ENCODE measurements around the gene CER1.

The CER1 gene

GRCh38 chr9:14761584-14761983, 39.1 kb upstream of the CER1 start (continued):
- no peak for TF ChIP-seq SCRT2 (tag by site-specific recombination; IDR thresholded peaks at IDR 0.05)
- TF ChIP-seq, protein P1, sequence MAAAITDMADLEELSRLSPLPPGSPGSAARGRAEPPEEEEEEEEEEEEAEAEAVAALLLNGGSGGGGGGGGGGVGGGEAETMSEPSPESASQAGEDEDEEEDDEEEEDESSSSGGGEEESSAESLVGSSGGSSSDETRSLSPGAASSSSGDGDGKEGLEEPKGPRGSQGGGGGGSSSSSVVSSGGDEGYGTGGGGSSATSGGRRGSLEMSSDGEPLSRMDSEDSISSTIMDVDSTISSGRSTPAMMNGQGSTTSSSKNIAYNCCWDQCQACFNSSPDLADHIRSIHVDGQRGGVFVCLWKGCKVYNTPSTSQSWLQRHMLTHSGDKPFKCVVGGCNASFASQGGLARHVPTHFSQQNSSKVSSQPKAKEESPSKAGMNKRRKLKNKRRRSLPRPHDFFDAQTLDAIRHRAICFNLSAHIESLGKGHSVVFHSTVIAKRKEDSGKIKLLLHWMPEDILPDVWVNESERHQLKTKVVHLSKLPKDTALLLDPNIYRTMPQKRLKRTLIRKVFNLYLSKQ (tag by site-specific recombination; IDR thresholded peaks at IDR 0.05; ENCODE audit: borderline replicate concordance), result no peak
- TF ChIP-seq ZNF521 (tag by site-specific recombination; IDR thresholded peaks at IDR 0.05), result no peak
- TF ChIP-seq ZNF416 (tag by site-specific recombination; IDR thresholded peaks at IDR 0.05), result no peak
- TF ChIP-seq, protein P2, sequence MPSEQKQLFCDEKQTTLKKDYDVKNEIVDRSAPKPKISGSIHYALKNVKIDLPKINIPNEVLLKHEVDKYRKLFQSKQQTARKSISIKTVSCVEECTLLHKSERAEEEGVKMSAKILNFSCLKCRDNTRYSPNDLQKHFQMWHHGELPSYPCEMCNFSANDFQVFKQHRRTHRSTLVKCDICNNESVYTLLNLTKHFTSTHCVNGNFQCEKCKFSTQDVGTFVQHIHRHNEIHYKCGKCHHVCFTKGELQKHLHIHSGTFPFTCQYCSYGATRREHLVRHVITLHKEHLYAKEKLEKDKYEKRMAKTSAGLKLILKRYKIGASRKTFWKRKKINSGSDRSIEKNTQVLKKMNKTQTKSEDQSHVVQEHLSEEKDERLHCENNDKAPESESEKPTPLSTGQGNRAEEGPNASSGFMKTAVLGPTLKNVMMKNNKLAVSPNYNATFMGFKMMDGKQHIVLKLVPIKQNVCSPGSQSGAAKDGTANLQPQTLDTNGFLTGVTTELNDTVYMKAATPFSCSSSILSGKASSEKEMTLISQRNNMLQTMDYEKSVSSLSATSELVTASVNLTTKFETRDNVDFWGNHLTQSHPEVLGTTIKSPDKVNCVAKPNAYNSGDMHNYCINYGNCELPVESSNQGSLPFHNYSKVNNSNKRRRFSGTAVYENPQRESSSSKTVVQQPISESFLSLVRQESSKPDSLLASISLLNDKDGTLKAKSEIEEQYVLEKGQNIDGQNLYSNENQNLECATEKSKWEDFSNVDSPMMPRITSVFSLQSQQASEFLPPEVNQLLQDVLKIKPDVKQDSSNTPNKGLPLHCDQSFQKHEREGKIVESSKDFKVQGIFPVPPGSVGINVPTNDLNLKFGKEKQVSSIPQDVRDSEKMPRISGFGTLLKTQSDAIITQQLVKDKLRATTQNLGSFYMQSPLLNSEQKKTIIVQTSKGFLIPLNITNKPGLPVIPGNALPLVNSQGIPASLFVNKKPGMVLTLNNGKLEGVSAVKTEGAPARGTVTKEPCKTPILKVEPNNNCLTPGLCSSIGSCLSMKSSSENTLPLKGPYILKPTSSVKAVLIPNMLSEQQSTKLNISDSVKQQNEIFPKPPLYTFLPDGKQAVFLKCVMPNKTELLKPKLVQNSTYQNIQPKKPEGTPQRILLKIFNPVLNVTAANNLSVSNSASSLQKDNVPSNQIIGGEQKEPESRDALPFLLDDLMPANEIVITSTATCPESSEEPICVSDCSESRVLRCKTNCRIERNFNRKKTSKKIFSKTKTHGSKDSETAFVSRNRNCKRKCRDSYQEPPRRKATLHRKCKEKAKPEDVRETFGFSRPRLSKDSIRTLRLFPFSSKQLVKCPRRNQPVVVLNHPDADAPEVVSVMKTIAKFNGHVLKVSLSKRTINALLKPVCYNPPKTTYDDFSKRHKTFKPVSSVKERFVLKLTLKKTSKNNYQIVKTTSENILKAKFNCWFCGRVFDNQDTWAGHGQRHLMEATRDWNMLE (tag by site-specific recombination; conservative IDR thresholded peaks at IDR 0.05; ENCODE audit: low read depth), result no peak
- no peak for TF ChIP-seq ZBTB26 (tag by site-specific recombination; optimal IDR thresholded peaks at IDR 0.05)
- no peak for TF ChIP-seq ZNF146 (tag by site-specific recombination; IDR thresholded peaks at IDR 0.05)
- TF ChIP-seq GFI1B (tag by site-specific recombination; IDR thresholded peaks at IDR 0.05), result no peak
- no peak for TF ChIP-seq ZNF830 (tag by site-specific recombination; IDR thresholded peaks at IDR 0.05; ENCODE audit: low read depth)

DNA sequence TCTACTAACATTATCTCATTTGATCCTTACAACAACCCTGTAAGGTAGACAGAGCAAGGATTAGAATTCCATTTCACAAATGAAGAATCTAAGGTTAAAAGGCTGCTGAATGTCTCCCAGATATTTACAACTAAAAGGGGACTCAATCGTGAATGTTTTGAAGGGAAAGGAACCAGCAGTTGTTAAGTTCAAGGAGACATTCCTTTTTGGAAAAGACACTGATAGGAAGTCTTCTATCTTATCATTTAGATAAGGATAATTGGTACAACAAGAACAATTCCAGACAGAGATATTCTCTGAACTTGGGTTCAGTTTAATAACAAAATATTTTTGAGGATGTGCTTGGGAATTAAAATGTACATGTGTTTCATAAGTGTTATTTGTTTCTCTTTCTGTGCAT, 37.5 kb upstream of the CER1 start:
- ChIA-PET POLR2A (no interaction called here), CTCF (interaction anchor here (0.6 to 1.8 kb wide), 2 partner anchors 9 to 24 kb away, joined by 3 to 9 read pairs; no protein-coding TSS in a partner anchor)

GRCh38 chr9:14756291-14756690, 33.8 kb upstream of the CER1 start:
- Histone ChIP-seq H3K4me3 (ENCODE audit: low read depth, low read length) (no peak overlapping the region), H3K4me1 (ENCODE audit: control insufficient read depth, insufficient read depth, low read length) (no peaks in the 10 kb centered on the region), H3K9me3 (ENCODE audit: control insufficient read depth, insufficient read depth, low read depth, low read length) (no peaks in the 10 kb centered on the region), H3K27ac (ENCODE audit: extremely low read depth, low read depth, low read length) (no peak overlapping the region), H3K36me3 (ENCODE audit: control insufficient read depth in 2 of 2, insufficient read depth in 1 of 2, low read length in 2 of 2) (no peaks in the 10 kb centered on the region)
- ChIA-PET POLR2A (no interaction called here), CTCF (interaction anchor here (0.7 to 0.9 kb wide), 3 partner anchors 8 to 64 kb away, joined by 3 to 5 read pairs (median 4); no protein-coding TSS in a partner anchor)
- TF ChIP-seq IKZF3 (tag by site-specific recombination; IDR thresholded peaks at IDR 0.05) (no peak), ZNF280C (tag by site-specific recombination; IDR thresholded peaks at IDR 0.05) (no peak), ZBTB21 (tag by site-specific recombination; IDR thresholded peaks at IDR 0.05) (no peak), HOXA7 (CRISPR knock-in tag; IDR thresholded peaks at IDR 0.05; ENCODE audit: borderline replicate concordance) (no peak), YY1 (tag by site-specific recombination; IDR thresholded peaks at IDR 0.05) (no peak), ZNF10 (tag by site-specific recombination; IDR thresholded peaks at IDR 0.05) (no peak), ZNF433 (tag by site-specific recombination; IDR thresholded peaks at IDR 0.05; ENCODE audit: low read depth) (no peak), ZNF155 (tag by site-specific recombination; IDR thresholded peaks at IDR 0.05) (no peak)
- TF ChIP-seq, protein P3, sequence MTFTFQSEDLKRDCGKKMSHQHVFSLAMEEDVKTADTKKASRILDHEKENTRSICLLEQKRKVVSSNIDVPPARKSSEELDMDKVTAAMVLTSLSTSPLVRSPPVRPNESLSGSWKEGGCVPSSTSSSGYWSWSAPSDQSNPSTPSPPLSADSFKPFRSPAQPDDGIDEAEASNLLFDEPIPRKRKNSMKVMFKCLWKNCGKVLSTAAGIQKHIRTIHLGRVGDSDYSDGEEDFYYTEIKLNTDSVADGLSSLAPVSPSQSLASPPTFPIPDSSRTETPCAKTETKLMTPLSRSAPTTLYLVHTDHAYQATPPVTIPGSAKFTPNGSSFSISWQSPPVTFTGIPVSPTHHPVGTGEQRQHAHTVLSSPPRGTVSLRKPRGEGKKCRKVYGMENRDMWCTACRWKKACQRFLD (tag by site-specific recombination; IDR thresholded peaks at IDR 0.05), result no peak

More for the DNA sequence above, 37.5 kb upstream of the CER1 start:
- Histone ChIP-seq H3K27ac (ENCODE audit: extremely low read depth, low read depth, low read length) (no peak overlapping the region), H3K4me1 (ENCODE audit: control insufficient read depth, insufficient read depth, low read length) (no peaks in the 10 kb centered on the region), H3K36me3 (ENCODE audit: control insufficient read depth in 2 of 2, insufficient read depth in 1 of 2, low read length in 2 of 2) (no peaks in the 10 kb centered on the region), H3K4me3 (ENCODE audit: low read depth, low read length) (no peak overlapping the region), H3K9me3 (ENCODE audit: control insufficient read depth, insufficient read depth, low read depth, low read length) (no peaks in the 10 kb centered on the region)
- no peak for TF ChIP-seq ZNF664 (tag by site-specific recombination; IDR thresholded peaks at IDR 0.05)
- TF ChIP-seq WT1 (tag by site-specific recombination; IDR thresholded peaks at IDR 0.05), result no peak
- no peak for TF ChIP-seq GLI2 (tag by site-specific recombination; IDR thresholded peaks at IDR 0.05; ENCODE audit: borderline replicate concordance, low read depth)
- no peak for TF ChIP-seq ZNF24 (tag by site-specific recombination; IDR thresholded peaks at IDR 0.05)
- no peak for TF ChIP-seq ZNF221 (tag by site-specific recombination; IDR thresholded peaks at IDR 0.05; ENCODE audit: borderline replicate concordance)
- TF ChIP-seq ZNF843 (tag by site-specific recombination; IDR thresholded peaks at IDR 0.05), result no peak
- no peak for TF ChIP-seq ZNF155 (tag by site-specific recombination; IDR thresholded peaks at IDR 0.05)
- no peak for TF ChIP-seq ZNF707 (tag by site-specific recombination; IDR thresholded peaks at IDR 0.05)
- TF ChIP-seq ZNF548 (tag by site-specific recombination; IDR thresholded peaks at IDR 0.05), result no peak
- TF ChIP-seq, protein P3 (tag by site-specific recombination; IDR thresholded peaks at IDR 0.05), result no peak
